ENCODE results near the gene SIRPG.

- TF ChIP-seq CTCF (IDR thresholded peaks at IDR 0.05): no peak
- no peak for TF ChIP-seq EP300 (IDR thresholded peaks at IDR 0.05)
These were observed 7.8 kb upstream of the SIRPG start for GRCh38 chr20:1665345-1665744.
